ENCODE measurements around the gene COPE.

Gene COPE

GRCh38 chr19:18931316-18932162 is 12.4 kb upstream of the COPE start:
- H3K27ac ChIP-seq (replicated peaks; ENCODE audit: low read length), result no peak overlapping the region
- no CpG with 5 or more reads among the region's 34 CpGs for WGBS, 2 donors (ENCODE audit: extremely low coverage in 2 of 2, insufficient read length in 2 of 2, insufficient replicate concordance in 1 of 2)

GRCh38 chr19:18929311-18929710 is 10.1 kb upstream of the COPE start:
- Histone ChIP-seq H2AK5ac (ENCODE audit: low read depth, low read length) (no peak overlapping the region), H3K4ac (ENCODE audit: low read length) (no peak overlapping the region), H3K23ac (ENCODE audit: low read depth, low read length, poor library complexity) (peak overlapping the region; percentile 31), H3K36me3 (replicated peaks in 1 of 2; ENCODE audit: control insufficient read depth in 2 of 2, insufficient read depth in 2 of 2, low read length in 2 of 2) (peaks cover 48 to 84% of the 10 kb centered on the region in 2 donors), H2BK5ac (ENCODE audit: low read length) (no peak overlapping the region), H3K4me1 (ENCODE audit: control insufficient read depth in 2 of 2, insufficient read depth in 1 of 2, low read depth in 1 of 2, low read length in 2 of 2) (peaks cover 0 to 6% of the 10 kb centered on the region in 2 donors), H3K4me2 (ENCODE audit: insufficient read depth, low read length, poor library complexity, severe bottlenecking) (no peak overlapping the region), H2AFZ (ENCODE audit: low read length) (no peak overlapping the region), H3K9ac (ENCODE audit: low read depth, low read length, poor library complexity) (no peak overlapping the region), H3K79me1 (ENCODE audit: low read depth, low read length) (peaks cover 7% of the 10 kb centered on the region), H4K91ac (ENCODE audit: low read depth, low read length, poor library complexity) (no peak overlapping the region), H4K8ac (ENCODE audit: low read depth, low read length) (no peak overlapping the region), H2BK12ac (ENCODE audit: low read length) (no peak overlapping the region), H3K9me3 (replicated peaks in 1 of 2; ENCODE audit: control insufficient read depth in 2 of 2, insufficient read depth in 1 of 2, low read depth in 1 of 2, low read length in 2 of 2) (no peaks in the 10 kb centered on the region), H2BK120ac (ENCODE audit: low read depth, low read length) (no peak overlapping the region), H2BK15ac (ENCODE audit: low read length) (no peak overlapping the region), H3K14ac (ENCODE audit: low read length) (no peak overlapping the region), H3K18ac (ENCODE audit: low read length) (no peak overlapping the region), H3K4me3 (ENCODE audit: low read length in 2 of 2) (no peak overlapping the region), H3K27ac (replicated peaks; ENCODE audit: low read length) (no peak overlapping the region), H3K27me3 (ENCODE audit: control insufficient read depth in 3 of 3, insufficient read depth in 3 of 3, low read depth in 1 of 3, low read length in 3 of 3) (no peaks in the 10 kb centered on the region)
- no CpG with 5 or more reads among the region's 25 CpGs for WGBS, 2 donors (ENCODE audit: extremely low coverage in 2 of 2, insufficient read length in 2 of 2, insufficient replicate concordance in 1 of 2)
- no peak for DNase-seq (ENCODE audit: low spot score)

More at GRCh38 chr19:18931316-18932162, 12.4 kb upstream of the COPE start:
- Histone ChIP-seq H2BK15ac (ENCODE audit: low read length) (no peak overlapping the region), H3K4me2 (ENCODE audit: insufficient read depth, low read length, poor library complexity, severe bottlenecking) (peak overlapping the region; percentile 39), H2BK12ac (ENCODE audit: low read length) (peak overlapping the region; percentile 58), H3K27me3 (ENCODE audit: control insufficient read depth in 3 of 3, insufficient read depth in 3 of 3, low read depth in 1 of 3, low read length in 3 of 3) (no peaks in the 10 kb centered on the region), H2BK120ac (ENCODE audit: low read depth, low read length) (no peak overlapping the region), H3K9me3 (replicated peaks in 1 of 2; ENCODE audit: control insufficient read depth in 2 of 2, insufficient read depth in 1 of 2, low read depth in 1 of 2, low read length in 2 of 2) (no peaks in the 10 kb centered on the region), H3K18ac (ENCODE audit: low read length) (peak overlapping the region; percentile 97), H3K14ac (ENCODE audit: low read length) (no peak overlapping the region), H4K8ac (ENCODE audit: low read depth, low read length) (no peak overlapping the region), H3K9ac (ENCODE audit: low read depth, low read length, poor library complexity) (peak overlapping the region; percentile 60), H3K4me1 (ENCODE audit: control insufficient read depth in 2 of 2, insufficient read depth in 1 of 2, low read depth in 1 of 2, low read length in 2 of 2) (peaks cover 0 to 6% of the 10 kb centered on the region in 2 donors), H2AK5ac (ENCODE audit: low read depth, low read length) (peak overlapping the region; percentile 96), H2AFZ (ENCODE audit: low read length) (no peak overlapping the region), H3K36me3 (replicated peaks in 1 of 2; ENCODE audit: control insufficient read depth in 2 of 2, insufficient read depth in 2 of 2, low read length in 2 of 2) (peaks cover 37 to 79% of the 10 kb centered on the region in 2 donors), H3K79me1 (ENCODE audit: low read depth, low read length) (peaks cover 7% of the 10 kb centered on the region), H2BK5ac (ENCODE audit: low read length) (no peak overlapping the region), H3K4me3 (ENCODE audit: low read length in 2 of 2) (no peak overlapping the region), H3K4ac (ENCODE audit: low read length) (no peak overlapping the region), H3K23ac (ENCODE audit: low read depth, low read length, poor library complexity) (peak overlapping the region; percentile 67), H4K91ac (ENCODE audit: low read depth, low read length, poor library complexity) (no peak overlapping the region)
- DNase-seq (ENCODE audit: low spot score), result no peak

DNA sequence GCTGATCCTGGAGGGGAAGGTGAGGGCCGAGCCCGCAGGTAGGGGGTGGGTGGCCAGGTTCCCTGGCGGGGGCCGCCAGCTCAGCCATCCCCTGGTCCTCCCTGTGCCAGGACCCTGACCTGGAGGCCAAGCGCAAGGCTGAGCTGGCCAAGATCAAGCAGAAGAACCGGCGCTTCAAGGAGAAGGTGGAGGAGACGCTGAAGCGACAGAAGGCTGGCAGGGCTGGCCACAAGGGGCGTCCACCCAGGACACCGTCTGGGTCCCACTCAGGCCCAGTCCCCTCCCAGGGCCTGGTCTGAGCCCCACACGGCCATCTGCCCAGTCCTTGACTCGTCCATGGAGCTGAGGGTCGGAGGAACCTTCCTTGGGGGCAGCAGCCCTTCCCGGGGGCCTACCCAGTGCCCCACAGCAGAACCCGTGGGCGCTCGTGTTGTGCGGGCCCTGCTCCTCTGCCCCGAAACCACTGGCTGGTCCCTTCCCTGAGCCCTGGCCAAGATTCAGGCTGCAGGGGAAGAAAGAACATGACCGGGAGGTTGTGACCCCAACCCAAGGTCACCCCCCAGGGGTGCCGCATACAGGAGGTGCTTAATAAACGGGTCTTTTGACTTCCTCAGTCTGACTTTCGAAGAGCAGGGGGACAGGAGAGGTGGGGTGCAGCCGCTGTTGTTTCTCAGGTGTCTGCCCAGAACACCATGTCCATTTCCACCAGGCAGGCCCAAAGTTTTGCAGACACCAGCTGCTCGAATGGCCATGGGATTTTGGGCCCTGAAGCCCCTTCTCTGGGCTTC is 9.0 kb upstream of the COPE start:
- H4K91ac ChIP-seq (ENCODE audit: low read depth, low read length, poor library complexity), result no peak overlapping the region
- H3K27me3 ChIP-seq (ENCODE audit: control insufficient read depth in 3 of 3, insufficient read depth in 3 of 3, low read depth in 1 of 3, low read length in 3 of 3), result no peaks in the 10 kb centered on the region
- peaks cover 49 to 80% of the 10 kb centered on the region in 2 donors for H3K36me3 ChIP-seq (replicated peaks in 1 of 2; ENCODE audit: control insufficient read depth in 2 of 2, insufficient read depth in 2 of 2, low read length in 2 of 2)
- H2BK120ac ChIP-seq (ENCODE audit: low read depth, low read length), result no peak overlapping the region
- no peak overlapping the region for H3K4me3 ChIP-seq (ENCODE audit: low read length in 2 of 2)
- H3K4ac ChIP-seq (ENCODE audit: low read length), result no peak overlapping the region
- H3K9me3 ChIP-seq (replicated peaks in 1 of 2; ENCODE audit: control insufficient read depth in 2 of 2, insufficient read depth in 1 of 2, low read depth in 1 of 2, low read length in 2 of 2), result no peaks in the 10 kb centered on the region
- H3K27ac ChIP-seq (replicated peaks; ENCODE audit: low read length), result no peak overlapping the region
- no peak for DNase-seq (ENCODE audit: low spot score)
- H4K8ac ChIP-seq (ENCODE audit: low read depth, low read length), result no peak overlapping the region
- peak overlapping the region; percentile 24 for H2BK5ac ChIP-seq (ENCODE audit: low read length)
- no peak overlapping the region for H2BK12ac ChIP-seq (ENCODE audit: low read length)
- peak overlapping the region; percentile 28 for H3K18ac ChIP-seq (ENCODE audit: low read length)
- no peak overlapping the region for H2AK5ac ChIP-seq (ENCODE audit: low read depth, low read length)
- no peak overlapping the region for H3K23ac ChIP-seq (ENCODE audit: low read depth, low read length, poor library complexity)
- H3K4me1 ChIP-seq (ENCODE audit: control insufficient read depth in 2 of 2, insufficient read depth in 1 of 2, low read depth in 1 of 2, low read length in 2 of 2), result peaks cover 0 to 4% of the 10 kb centered on the region in 2 donors
- no CpG with 5 or more reads among the region's 26 CpGs for WGBS, 2 donors (ENCODE audit: extremely low coverage in 2 of 2, insufficient read length in 2 of 2, insufficient replicate concordance in 1 of 2)
- no peak overlapping the region for H2AFZ ChIP-seq (ENCODE audit: low read length)
- no peak overlapping the region for H3K9ac ChIP-seq (ENCODE audit: low read depth, low read length, poor library complexity)
- H3K14ac ChIP-seq (ENCODE audit: low read length), result no peak overlapping the region
- H3K79me1 ChIP-seq (ENCODE audit: low read depth, low read length), result peaks cover 7% of the 10 kb centered on the region
- no peak overlapping the region for H3K4me2 ChIP-seq (ENCODE audit: insufficient read depth, low read length, poor library complexity, severe bottlenecking)
- no peak overlapping the region for H2BK15ac ChIP-seq (ENCODE audit: low read length)

- H3K14ac ChIP-seq (ENCODE audit: low read length), result no peak overlapping the region
- no peak overlapping the region for H3K18ac ChIP-seq (ENCODE audit: low read length)
- H3K4me2 ChIP-seq (ENCODE audit: insufficient read depth, low read length, poor library complexity, severe bottlenecking), result no peak overlapping the region
- no peak overlapping the region for H3K9ac ChIP-seq (ENCODE audit: low read depth, low read length, poor library complexity)
- H3K27ac ChIP-seq (replicated peaks; ENCODE audit: low read length), result no peak overlapping the region
- no peak overlapping the region for H2AFZ ChIP-seq (ENCODE audit: low read length)
- H3K79me1 ChIP-seq (ENCODE audit: low read depth, low read length), result peaks cover 14% of the 10 kb centered on the region
- no peak overlapping the region for H3K23ac ChIP-seq (ENCODE audit: low read depth, low read length, poor library complexity)
- no peak overlapping the region for H2BK5ac ChIP-seq (ENCODE audit: low read length)
- H3K36me3 ChIP-seq (replicated peaks in 1 of 2; ENCODE audit: control insufficient read depth in 2 of 2, insufficient read depth in 2 of 2, low read length in 2 of 2), result peaks cover 46 to 78% of the 10 kb centered on the region in 2 donors
- DNase-seq (ENCODE audit: low spot score), result no peak
- no peaks in the 10 kb centered on the region for H3K9me3 ChIP-seq (replicated peaks in 1 of 2; ENCODE audit: control insufficient read depth in 2 of 2, insufficient read depth in 1 of 2, low read depth in 1 of 2, low read length in 2 of 2)
- WGBS, 2 donors (ENCODE audit: extremely low coverage in 2 of 2, insufficient read length in 2 of 2, insufficient replicate concordance in 1 of 2), result no CpG with 5 or more reads among the region's 15 CpGs
- H3K4ac ChIP-seq (ENCODE audit: low read length), result no peak overlapping the region
- peak overlapping the region; percentile 43 for H2AK5ac ChIP-seq (ENCODE audit: low read depth, low read length)
- no peak overlapping the region for H2BK12ac ChIP-seq (ENCODE audit: low read length)
- H4K8ac ChIP-seq (ENCODE audit: low read depth, low read length), result no peak overlapping the region
- H3K27me3 ChIP-seq (ENCODE audit: control insufficient read depth in 3 of 3, insufficient read depth in 3 of 3, low read depth in 1 of 3, low read length in 3 of 3), result no peaks in the 10 kb centered on the region
- H3K4me3 ChIP-seq (ENCODE audit: low read length in 2 of 2), result peak overlapping the region in 1 of 2 donors; percentile 53
- no peak overlapping the region for H2BK15ac ChIP-seq (ENCODE audit: low read length)
- no peak overlapping the region for H4K91ac ChIP-seq (ENCODE audit: low read depth, low read length, poor library complexity)
- no peak overlapping the region for H2BK120ac ChIP-seq (ENCODE audit: low read depth, low read length)
- peaks cover 0 to 6% of the 10 kb centered on the region in 2 donors for H3K4me1 ChIP-seq (ENCODE audit: control insufficient read depth in 2 of 2, insufficient read depth in 1 of 2, low read depth in 1 of 2, low read length in 2 of 2)
Observed at GRCh38 chr19:18924684-18925213, 5.6 kb upstream of the COPE start.

Measured in neuronal stem cell (in vitro differentiated cells).